NCI-H1930 (cell line): ENCODE results near the gene PJA1.

Experiments
- DNase-seq, 2 experiments: peaks; one replicate each; lab custom pipeline; 2025; lab: John Stamatoyannopoulos, UW

The PJA1 gene

GRCh38 chrX:69142788-69143469, 22.3 kb downstream of the PJA1 start:
- no peak for DNase-seq

- DNase-seq = no peak
Observed at GRCh38 chrX:69140837-69141236, 24.4 kb downstream of the PJA1 start.

GRCh38 chrX:69139516-69139915, 25.7 kb downstream of the PJA1 start:
- DNase-seq = no peak

- DNase-seq = no peak
Observed at GRCh38 chrX:69138512-69138911, 26.7 kb downstream of the PJA1 start.

- DNase-seq = no peak
Observed at GRCh38 chrX:69138118-69138390, 27.2 kb downstream of the PJA1 start.

- DNase-seq = no peak
Observed at GRCh38 chrX:69137371-69138117, 27.7 kb downstream of the PJA1 start.

- DNase-seq = no peak
Observed at GRCh38 chrX:69136546-69137331, 28.5 kb downstream of the PJA1 start.

- DNase-seq = no peak
Observed at GRCh38 chrX:69133921-69134542, 31.2 kb downstream of the PJA1 start.

GRCh38 chrX:69131886-69132285, 33.4 kb downstream of the PJA1 start:
- no peak for DNase-seq

- DNase-seq = no peak
Observed at GRCh38 chrX:69130439-69130838, 34.8 kb downstream of the PJA1 start.

- no peak for DNase-seq
Observed at GRCh38 chrX:69128588-69128987, 36.7 kb downstream of the PJA1 start.

GRCh38 chrX:69127466-69127865, 37.8 kb downstream of the PJA1 start:
- DNase-seq = no peak

GRCh38 chrX:69126642-69127041, 38.6 kb downstream of the PJA1 start:
- DNase-seq = no peak

- no peak for DNase-seq
Observed at GRCh38 chrX:69125094-69125493, 40.2 kb downstream of the PJA1 start.

GRCh38 chrX:69124108-69124507, 41.1 kb downstream of the PJA1 start:
- DNase-seq = no peak

- no peak for DNase-seq
Observed at GRCh38 chrX:69123481-69123880, 41.8 kb downstream of the PJA1 start.

- DNase-seq = no peak
Observed at GRCh38 chrX:69121321-69122000, 43.8 kb downstream of the PJA1 start.

GRCh38 chrX:69120476-69120875, 44.8 kb downstream of the PJA1 start:
- no peak for DNase-seq

- no peak for DNase-seq
Observed at GRCh38 chrX:69119122-69119521, 46.1 kb downstream of the PJA1 start.

- DNase-seq = no peak
Observed at GRCh38 chrX:69117876-69118526, 47.3 kb downstream of the PJA1 start.

GRCh38 chrX:69116077-69116476, 49.2 kb downstream of the PJA1 start:
- DNase-seq = no peak

- no peak for DNase-seq
Observed at GRCh38 chrX:69113723-69114122, 51.5 kb downstream of the PJA1 start.
